Posterior vena cava (tissue), 2 donors: ENCODE measurements around the gene CDNF. TPM values are rescaled to one million over a fixed set of nuclear protein-coding genes. Genes with fewer than 3 reads are reported as not detected.
"Not testable (repeated sequence)": the region's sequence is repeated elsewhere in the genome, so short reads cannot be mapped to it uniquely, and the experiment has no call there.

ENCODE experiments used
- DNase-seq: peaks from one replicate; pipeline ENCODE4 v3.0.0-alpha.2; 2020; ENCODE audit warnings: low spot score
- intact Hi-C, 2 donors: fragments of 100-400 bp; cut with DNase I; formaldehyde crosslinking; loops; one replicate each; pipeline versions ENCODE4 v1.14.1 to v1.14.2; 2022 to 2023
- long read RNA-seq, 2 donors: library from polyadenylated mRNA; unstranded; transcript quantifications; one replicate each; pipeline ENCODE4 v2.0.0, GENCODE V29; 2020 to 2021
- total RNA-seq, 2 donors: library from RNA; stranded (reverse); fragmentation: NEBNext Ultra II Directional; extraction: Animal tissue kit (Norgen Biotek cat#: 25700); gene quantifications; one replicate each; pipeline ENCODE4 v1.2.1, GENCODE V29; 2021
- donor health status: DM: yes; HTN: yes; CAD: no.
- donor health status: DM: yes; HTN: yes; CAD: no.

The CDNF gene
- total RNA-seq: 1 to 10 TPM in 1 of 2 donors, under 1 TPM in 1; 0.95 to 1.8 TPM
- long read RNA-seq, donor 1, partial matches to known transcripts: 0 of 1 reads
- long read RNA-seq, donor 1, other reads (novel, unspliced or antisense): 1 of 1 reads
- long read RNA-seq, donor 2, partial matches to known transcripts: 0 of 1 reads
- long read RNA-seq, donor 2, other reads (novel, unspliced or antisense): 1 of 1 reads

- intact Hi-C loops: no loop called here
- DNase-seq: peak; percentile 100
These were observed at the start of gene CDNF, which contains the start of the genes HSPA14 and MSANTD7 for GRCh38 chr10:14837757-14838581. Gene CDNF (minus strand): TSS chr10:14838037. CDS start chr10:14837946, 91 bp downstream. Gene HSPA14 (plus strand): TSS chr10:14838306. CDS start chr10:14838403, 97 bp downstream. Gene MSANTD7 (plus strand): TSS chr10:14838306. CDS start chr10:14842285, 3,979 bp downstream.

GRCh38 chr10:14884082-14884481 is 46.2 kb upstream of the CDNF start:
- intact Hi-C loops: no loop called here
- DNase-seq: no peak

DNA sequence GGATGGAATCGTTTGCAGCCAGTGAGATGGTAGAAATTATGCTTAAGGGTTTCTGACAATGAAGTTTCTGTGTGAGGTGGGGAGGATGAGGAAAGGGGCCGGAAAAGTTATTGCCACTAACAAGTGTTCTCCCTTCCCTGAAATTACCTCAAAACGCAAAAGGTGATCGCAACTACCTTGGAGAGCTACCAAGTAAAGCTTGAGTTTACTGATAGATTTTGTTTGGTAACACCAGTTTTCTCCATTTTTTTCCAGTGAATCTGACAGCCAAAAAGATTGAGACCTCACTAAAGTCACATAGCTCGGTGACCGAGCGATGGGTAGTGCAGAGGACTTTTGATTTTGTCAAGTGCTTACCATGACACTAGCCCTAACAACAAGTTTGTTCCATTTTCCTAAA is 42.4 kb upstream of the CDNF start:
- intact Hi-C loops: no loop called here
- DNase-seq: no peak

GRCh38 chr10:14879928-14880193 is 42.0 kb upstream of the CDNF start:
- DNase-seq: no peak
- intact Hi-C loops: no loop called here

DNA sequence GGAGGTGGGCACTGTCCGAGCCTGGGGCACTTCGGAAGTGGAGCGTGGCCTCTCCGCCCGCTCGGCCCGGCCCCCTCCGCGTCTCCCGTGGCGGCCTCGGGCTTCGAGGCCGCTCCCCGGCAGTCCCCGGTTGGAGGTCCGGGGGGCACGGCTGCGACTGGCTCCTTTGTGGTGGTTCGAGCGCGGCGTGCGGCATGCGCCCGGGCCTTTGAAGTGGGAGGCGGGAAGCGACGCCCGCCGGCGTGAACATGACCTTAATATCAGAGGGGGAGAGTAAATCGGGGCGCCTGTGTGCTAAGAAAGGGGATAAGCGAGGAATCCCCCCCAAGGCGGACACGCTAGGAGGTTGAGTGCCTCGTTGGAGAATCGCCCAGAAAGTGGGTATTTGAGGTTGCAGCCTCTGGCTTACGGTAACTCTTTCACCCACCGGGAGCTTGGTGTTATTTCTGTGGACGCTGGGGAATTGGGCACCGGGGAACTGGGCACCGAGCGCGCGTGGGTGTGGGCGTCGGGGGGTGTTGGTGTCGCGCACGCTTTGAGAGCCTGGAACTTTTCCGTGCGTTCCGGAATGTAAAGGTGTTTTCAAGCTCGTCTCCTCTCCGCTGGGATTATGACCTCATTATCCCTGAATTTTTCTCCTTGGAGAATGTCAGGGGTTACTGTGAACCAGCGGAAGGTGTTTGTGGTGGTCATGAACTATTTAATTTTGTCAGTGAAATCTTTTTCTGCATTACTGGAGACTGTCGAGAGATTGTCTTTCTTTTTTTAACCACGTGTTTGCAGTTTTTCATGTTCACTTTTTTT is 41.5 kb upstream of the CDNF start:
- no peak for DNase-seq
- intact Hi-C loops: no loop called here

GRCh38 chr10:14878266-14879123 is 40.7 kb upstream of the CDNF start, which contains the start of gene SUV39H2:
Gene SUV39H2 (plus strand): TSS chr10:14878866. CDS start chr10:14878889, 23 bp downstream.
- intact Hi-C loops: no loop called here

GRCh38 chr10:14876764-14877163 is 38.9 kb upstream of the CDNF start:
- intact Hi-C loops: no loop called here
- DNase-seq: no peak

More at GRCh38 chr10:14878266-14879123, 40.7 kb upstream of the CDNF start, which contains the start of gene SUV39H2:
- DNase-seq: peak; percentile 99

DNA sequence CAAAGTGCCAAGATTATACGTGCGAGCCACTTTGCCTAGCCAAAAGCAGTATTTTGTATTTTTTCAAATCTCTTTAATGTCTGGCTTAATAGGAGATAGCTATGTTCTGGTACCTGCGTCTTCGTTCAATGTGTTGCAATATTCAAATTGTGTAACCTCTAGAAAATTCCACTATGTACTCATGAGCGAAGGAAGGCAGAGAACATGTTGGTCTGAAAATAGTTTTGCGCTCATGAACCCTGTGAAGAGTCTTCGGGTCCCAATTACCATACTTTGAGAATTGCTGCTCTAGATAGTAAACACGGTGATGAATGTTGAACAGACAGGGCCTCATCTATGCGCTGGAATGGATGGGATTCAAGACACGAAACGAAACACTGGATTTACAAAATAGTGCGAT is 38.1 kb upstream of the CDNF start:
- DNase-seq: no peak
- intact Hi-C loops: no loop called here

GRCh38 chr10:14873090-14873760 is 35.4 kb upstream of the CDNF start:
- intact Hi-C loops: no loop called here
- DNase-seq: no peak

GRCh38 chr10:14864871-14865270 is 27.0 kb upstream of the CDNF start:
- intact Hi-C loops, DNase-seq: not testable (repeated sequence)

GRCh38 chr10:14864466-14864865 is 26.6 kb upstream of the CDNF start:
- intact Hi-C loops, DNase-seq: not testable (repeated sequence)

DNA sequence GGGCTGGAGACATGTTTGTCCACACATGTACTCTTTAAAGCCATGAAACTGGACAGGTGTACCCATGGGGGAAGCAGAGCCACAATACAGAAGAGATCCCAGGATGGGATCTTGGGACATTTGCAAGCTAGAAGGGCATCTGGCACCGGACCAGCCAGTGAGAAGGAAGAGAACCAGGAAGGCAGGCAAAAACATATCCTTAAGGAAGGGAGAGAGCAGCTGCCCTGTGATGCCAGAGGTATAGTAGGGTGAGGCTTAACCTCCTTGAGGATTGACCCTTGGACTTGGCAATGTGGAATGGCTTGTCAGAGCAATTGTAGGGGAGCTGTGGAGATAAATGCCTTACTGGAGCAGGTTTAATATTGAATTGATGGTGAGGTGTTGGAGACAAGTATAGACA is 23.0 kb upstream of the CDNF start:
- intact Hi-C loops: no loop called here
- DNase-seq: no peak

DNA sequence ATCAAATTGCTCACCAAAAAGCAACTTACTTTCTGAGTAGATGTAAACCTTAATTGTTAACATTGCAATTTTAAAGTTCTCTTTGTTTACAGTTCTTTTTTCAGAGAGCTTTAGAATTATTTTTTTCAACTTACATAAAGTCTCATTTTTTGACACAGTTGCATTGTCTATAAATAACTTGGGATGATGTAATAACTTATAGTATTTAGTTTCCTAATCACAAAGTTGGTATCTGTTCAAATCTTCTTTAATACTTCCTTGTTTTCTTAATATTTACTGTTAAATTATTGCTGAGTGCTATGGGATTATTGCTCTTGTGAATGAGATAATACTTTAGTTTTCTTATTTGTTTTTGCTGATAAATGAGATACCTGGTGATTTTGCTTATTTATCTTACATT is 21.9 kb upstream of the CDNF start:
- intact Hi-C loops: no loop called here
- no peak for DNase-seq

DNA sequence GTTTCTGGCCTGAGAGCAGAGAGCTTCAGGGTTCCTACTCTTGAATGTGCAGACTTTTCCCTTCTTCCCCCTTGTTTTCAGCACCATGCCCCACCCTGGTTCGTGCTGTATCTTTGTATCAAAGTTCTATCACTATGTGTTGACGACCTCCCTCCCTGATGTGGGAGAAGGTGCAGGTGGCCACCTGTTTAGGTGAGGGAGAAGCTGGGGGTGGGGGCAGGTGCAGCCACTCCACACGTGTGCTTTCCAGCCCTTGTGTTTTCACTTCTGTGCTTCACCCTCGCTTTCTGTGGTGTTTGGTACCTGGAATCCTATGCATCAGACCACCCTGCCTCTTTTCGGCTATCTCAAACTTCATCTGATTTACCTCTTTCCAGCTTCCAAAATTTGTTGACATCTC is 21.2 kb upstream of the CDNF start:
- DNase-seq: no peak
- intact Hi-C loops: no loop called here

- intact Hi-C loops: no loop called here
- DNase-seq: no peak
These were observed 20.6 kb upstream of the CDNF start for GRCh38 chr10:14858338-14858960.

GRCh38 chr10:14855453-14855852 is 17.6 kb upstream of the CDNF start:
- DNase-seq: no peak
- intact Hi-C loops: no loop called here

GRCh38 chr10:14852236-14852635 is 14.4 kb upstream of the CDNF start:
- intact Hi-C loops: no loop called here
- no peak for DNase-seq

- no peak for DNase-seq
- intact Hi-C loops: no loop called here
These were observed 7.1 kb upstream of the CDNF start for GRCh38 chr10:14844948-14845347.
